HEK293 (cell line): Measurements from ENCODE around the gene KIF18B.

Source experiments
- HOXA7 ChIP-seq: sonication (generic); formaldehyde crosslinking; IDR thresholded peaks from 2 replicates; pipeline ENCODE4 v1.8.1; 2022; ENCODE audit warnings: missing genetic modification reagents, borderline replicate concordance
- KLF16 ChIP-seq: fragments of 450-650 bp; formaldehyde crosslinking; IDR thresholded peaks from 2 replicates; pipeline ENCODE4 v1.5.1; 2017; ENCODE audit warnings: missing biosample characterization, missing genetic modification characterization
- SP3 ChIP-seq: fragments of 450-650 bp; formaldehyde crosslinking; IDR thresholded peaks from 2 replicates; pipeline ENCODE4 v1.5.1; 2016; ENCODE audit warnings: missing biosample characterization, missing genetic modification characterization
- YY2 ChIP-seq: fragments of 450-650 bp; formaldehyde crosslinking; IDR thresholded peaks from 2 replicates; pipeline ENCODE4 v1.5.1; 2016; ENCODE audit warnings: missing biosample characterization, missing genetic modification characterization
- ZNF133 ChIP-seq: fragments of 450-650 bp; formaldehyde crosslinking; IDR thresholded peaks from 2 replicates; pipeline ENCODE4 v1.5.1; 2016; ENCODE audit warnings: missing biosample characterization, missing genetic modification characterization
- ZNF23 ChIP-seq: fragments of 450-650 bp; formaldehyde crosslinking; IDR thresholded peaks from 2 replicates; pipeline ENCODE4 v1.5.1; 2016; ENCODE audit warnings: missing biosample characterization, missing genetic modification characterization, borderline replicate concordance
- ZNF24 ChIP-seq: fragments of 450-650 bp; formaldehyde crosslinking; IDR thresholded peaks from 2 replicates; pipeline ENCODE4 v1.5.1; 2016; ENCODE audit warnings: missing biosample characterization, missing genetic modification characterization
- ZNF585B ChIP-seq: fragments of 450-650 bp; formaldehyde crosslinking; IDR thresholded peaks from 2 replicates; pipeline ENCODE4 v1.5.1; 2016; ENCODE audit warnings: missing biosample characterization, missing genetic modification characterization
- TF ChIP-seq, protein P1 (sequence below): fragments of 450-650 bp; formaldehyde crosslinking; IDR thresholded peaks from 2 replicates; pipeline ENCODE4 v1.5.1; 2016; ENCODE audit warnings: missing biosample characterization, missing genetic modification characterization
- TF ChIP-seq, protein P2 (sequence below): fragments of 450-650 bp; formaldehyde crosslinking; IDR thresholded peaks from 2 replicates; pipeline ENCODE4 v1.5.1; 2016; ENCODE audit warnings: missing biosample characterization, missing genetic modification characterization
- TF ChIP-seq, protein P3 (sequence below): fragments of 450-650 bp; formaldehyde crosslinking; IDR thresholded peaks from 2 replicates; pipeline ENCODE4 v1.5.1; 2016; ENCODE audit warnings: missing biosample characterization, missing genetic modification characterization, low read depth

- TF ChIP-seq, protein P1, sequence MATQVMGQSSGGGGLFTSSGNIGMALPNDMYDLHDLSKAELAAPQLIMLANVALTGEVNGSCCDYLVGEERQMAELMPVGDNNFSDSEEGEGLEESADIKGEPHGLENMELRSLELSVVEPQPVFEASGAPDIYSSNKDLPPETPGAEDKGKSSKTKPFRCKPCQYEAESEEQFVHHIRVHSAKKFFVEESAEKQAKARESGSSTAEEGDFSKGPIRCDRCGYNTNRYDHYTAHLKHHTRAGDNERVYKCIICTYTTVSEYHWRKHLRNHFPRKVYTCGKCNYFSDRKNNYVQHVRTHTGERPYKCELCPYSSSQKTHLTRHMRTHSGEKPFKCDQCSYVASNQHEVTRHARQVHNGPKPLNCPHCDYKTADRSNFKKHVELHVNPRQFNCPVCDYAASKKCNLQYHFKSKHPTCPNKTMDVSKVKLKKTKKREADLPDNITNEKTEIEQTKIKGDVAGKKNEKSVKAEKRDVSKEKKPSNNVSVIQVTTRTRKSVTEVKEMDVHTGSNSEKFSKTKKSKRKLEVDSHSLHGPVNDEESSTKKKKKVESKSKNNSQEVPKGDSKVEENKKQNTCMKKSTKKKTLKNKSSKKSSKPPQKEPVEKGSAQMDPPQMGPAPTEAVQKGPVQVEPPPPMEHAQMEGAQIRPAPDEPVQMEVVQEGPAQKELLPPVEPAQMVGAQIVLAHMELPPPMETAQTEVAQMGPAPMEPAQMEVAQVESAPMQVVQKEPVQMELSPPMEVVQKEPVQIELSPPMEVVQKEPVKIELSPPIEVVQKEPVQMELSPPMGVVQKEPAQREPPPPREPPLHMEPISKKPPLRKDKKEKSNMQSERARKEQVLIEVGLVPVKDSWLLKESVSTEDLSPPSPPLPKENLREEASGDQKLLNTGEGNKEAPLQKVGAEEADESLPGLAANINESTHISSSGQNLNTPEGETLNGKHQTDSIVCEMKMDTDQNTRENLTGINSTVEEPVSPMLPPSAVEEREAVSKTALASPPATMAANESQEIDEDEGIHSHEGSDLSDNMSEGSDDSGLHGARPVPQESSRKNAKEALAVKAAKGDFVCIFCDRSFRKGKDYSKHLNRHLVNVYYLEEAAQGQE (tag by site-specific recombination) = no peak
- TF ChIP-seq HOXA7 (CRISPR knock-in tag) (no peak), YY2 (tag by site-specific recombination) (no peak), ZNF24 (tag by site-specific recombination) (no peak), SP3 (tag by site-specific recombination) (no peak), ZNF23 (tag by site-specific recombination) (no peak), KLF16 (tag by site-specific recombination) (no peak), ZNF585B (tag by site-specific recombination) (no peak), ZNF133 (tag by site-specific recombination) (no peak)
- TF ChIP-seq, protein P2, sequence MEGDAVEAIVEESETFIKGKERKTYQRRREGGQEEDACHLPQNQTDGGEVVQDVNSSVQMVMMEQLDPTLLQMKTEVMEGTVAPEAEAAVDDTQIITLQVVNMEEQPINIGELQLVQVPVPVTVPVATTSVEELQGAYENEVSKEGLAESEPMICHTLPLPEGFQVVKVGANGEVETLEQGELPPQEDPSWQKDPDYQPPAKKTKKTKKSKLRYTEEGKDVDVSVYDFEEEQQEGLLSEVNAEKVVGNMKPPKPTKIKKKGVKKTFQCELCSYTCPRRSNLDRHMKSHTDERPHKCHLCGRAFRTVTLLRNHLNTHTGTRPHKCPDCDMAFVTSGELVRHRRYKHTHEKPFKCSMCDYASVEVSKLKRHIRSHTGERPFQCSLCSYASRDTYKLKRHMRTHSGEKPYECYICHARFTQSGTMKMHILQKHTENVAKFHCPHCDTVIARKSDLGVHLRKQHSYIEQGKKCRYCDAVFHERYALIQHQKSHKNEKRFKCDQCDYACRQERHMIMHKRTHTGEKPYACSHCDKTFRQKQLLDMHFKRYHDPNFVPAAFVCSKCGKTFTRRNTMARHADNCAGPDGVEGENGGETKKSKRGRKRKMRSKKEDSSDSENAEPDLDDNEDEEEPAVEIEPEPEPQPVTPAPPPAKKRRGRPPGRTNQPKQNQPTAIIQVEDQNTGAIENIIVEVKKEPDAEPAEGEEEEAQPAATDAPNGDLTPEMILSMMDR = no peak
- TF ChIP-seq, protein P3, sequence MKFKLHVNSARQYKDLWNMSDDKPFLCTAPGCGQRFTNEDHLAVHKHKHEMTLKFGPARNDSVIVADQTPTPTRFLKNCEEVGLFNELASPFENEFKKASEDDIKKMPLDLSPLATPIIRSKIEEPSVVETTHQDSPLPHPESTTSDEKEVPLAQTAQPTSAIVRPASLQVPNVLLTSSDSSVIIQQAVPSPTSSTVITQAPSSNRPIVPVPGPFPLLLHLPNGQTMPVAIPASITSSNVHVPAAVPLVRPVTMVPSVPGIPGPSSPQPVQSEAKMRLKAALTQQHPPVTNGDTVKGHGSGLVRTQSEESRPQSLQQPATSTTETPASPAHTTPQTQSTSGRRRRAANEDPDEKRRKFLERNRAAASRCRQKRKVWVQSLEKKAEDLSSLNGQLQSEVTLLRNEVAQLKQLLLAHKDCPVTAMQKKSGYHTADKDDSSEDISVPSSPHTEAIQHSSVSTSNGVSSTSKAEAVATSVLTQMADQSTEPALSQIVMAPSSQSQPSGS = no peak
These were observed 782 bp upstream of the KIF18B start for GRCh38 chr17:44948315-44948795.
